Hematopoietic multipotent progenitor cell treated with erythropoietin and hydrocortisone succinate and interleukin-3 and kit ligand, for 6 days (in vitro differentiated cells): ENCODE data around the gene ITIH6.
A peak's percentile ranks its signal among the peaks of the same experiment; 100 is the strongest.
"Not testable (repeated sequence)": the region's sequence is repeated elsewhere in the genome, so short reads cannot be mapped to it uniquely, and the experiment has no call there.

Experiments
- DNase-seq: peaks from one replicate; pipeline ENCODE4 v3.0.0-alpha.2; 2015

ITIH6 gene

DNA sequence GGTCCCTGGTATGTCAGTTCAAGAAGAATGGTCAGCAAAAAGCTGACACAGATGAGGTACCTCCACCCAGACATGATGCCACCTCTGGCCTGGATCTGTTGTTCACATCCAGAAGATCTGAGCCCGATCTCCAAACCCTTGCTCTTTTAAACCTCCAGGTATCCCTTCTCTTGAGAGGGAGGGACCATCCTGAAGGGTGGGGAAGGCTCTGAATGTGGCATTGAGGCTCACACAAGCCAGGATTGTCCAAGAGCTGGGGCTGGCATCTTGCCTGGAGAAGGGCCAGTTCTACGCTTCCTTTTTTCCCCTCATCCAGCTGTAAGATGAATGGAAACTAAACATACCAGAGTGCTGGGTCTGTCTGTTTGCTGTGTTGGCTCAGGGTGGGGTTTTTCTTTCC is at the start of gene ITIH6:
ITIH6 (minus strand) TSS at position 119 of the 400 bp plus-strand sequence; CDS start at position 74, 45 bp downstream.
- no peak for DNase-seq

- not testable (repeated sequence) for DNase-seq
Measured at GRCh38 chrX:54847700-54848099, 49.6 kb upstream of the ITIH6 start.

GRCh38 chrX:54843050-54843449 is 45.0 kb upstream of the ITIH6 start:
- no peak for DNase-seq

- no peak for DNase-seq
Measured at GRCh38 chrX:54842607-54843006, 44.6 kb upstream of the ITIH6 start.

GRCh38 chrX:54841184-54841874 is 43.3 kb upstream of the ITIH6 start:
- DNase-seq: not testable (repeated sequence)

DNA sequence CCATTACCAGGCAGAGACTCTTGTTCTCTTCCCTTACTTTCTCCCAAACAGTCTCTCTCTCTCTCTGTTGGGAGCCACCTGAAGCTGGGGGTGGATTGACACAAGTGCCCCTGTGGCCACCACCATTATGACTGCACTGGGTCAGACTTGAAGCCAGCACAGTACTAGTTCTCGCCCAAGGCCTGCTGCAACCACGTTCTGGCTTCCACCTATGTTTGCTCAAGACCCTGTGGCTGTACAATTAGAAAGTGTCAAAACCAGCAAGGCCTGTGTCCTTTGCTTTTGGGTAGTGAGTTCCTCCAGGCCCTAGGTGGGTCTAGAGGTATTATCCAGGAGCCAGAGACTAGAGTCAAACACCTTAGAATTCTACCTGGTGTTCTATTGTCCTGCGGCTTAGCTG is 40.5 kb upstream of the ITIH6 start:
- no peak for DNase-seq

DNA sequence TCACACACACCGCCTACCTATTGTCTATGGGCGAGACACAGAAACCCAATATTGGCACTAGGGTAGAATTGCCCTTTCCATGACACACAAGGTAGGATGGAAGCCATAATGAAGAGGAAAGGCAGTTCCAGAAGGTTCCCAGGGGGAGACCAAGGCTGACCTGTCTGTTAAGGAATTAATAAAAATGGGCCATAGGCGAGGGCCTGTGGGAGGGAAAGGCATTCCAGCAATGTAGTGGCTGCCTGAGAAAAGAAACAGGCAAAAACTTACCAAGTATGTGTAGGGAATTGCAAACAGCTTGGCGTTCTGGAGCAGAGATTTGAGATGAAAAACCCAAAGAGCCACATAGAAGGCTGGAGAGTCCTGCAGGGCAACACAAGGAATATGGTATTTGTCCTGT is 28.5 kb upstream of the ITIH6 start:
- no peak for DNase-seq

DNA sequence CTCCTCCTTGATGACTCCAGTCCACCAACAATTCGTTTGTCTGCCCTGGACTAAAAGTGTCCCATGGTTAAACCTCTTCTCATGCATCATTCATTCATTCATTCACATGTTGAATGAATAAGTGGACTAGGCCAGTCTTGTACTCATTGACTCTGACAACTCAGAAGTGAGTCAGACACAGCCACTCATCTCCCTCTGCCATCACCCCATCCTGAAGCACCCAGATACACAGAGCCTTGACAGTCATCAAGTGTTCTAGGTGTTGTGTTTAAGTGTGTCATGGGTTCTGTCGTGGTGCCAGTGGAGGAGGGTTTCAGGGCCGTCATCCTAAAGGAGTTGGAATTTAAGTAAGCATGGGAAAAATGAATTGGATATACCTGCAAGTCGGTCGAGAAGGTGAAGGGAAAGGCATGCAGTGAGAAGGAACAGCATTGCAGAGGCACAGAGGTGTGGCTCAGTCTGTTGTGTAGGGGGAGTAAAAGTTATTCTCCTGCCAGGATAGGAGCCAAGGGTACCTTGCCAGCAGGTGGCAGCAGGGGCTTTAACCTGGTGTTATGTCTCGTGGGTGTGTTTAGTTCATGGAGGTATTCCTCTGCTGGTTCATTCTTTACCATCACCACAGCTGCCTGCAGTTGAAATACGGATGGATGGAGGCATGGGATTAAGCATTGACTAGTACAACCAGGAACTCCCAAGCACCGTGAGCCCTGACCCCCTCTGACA is 27.8 kb upstream of the ITIH6 start:
- no peak for DNase-seq

GRCh38 chrX:54824722-54825121 is 26.7 kb upstream of the ITIH6 start:
- no peak for DNase-seq

- no peak for DNase-seq
Measured at GRCh38 chrX:54824195-54824594, 26.1 kb upstream of the ITIH6 start.

GRCh38 chrX:54821310-54821709 is 23.3 kb upstream of the ITIH6 start:
- no peak for DNase-seq

- no peak for DNase-seq
Measured at GRCh38 chrX:54820737-54821136, 22.7 kb upstream of the ITIH6 start.

GRCh38 chrX:54819201-54819600 is 21.1 kb upstream of the ITIH6 start:
- no peak for DNase-seq

- no peak for DNase-seq
Measured at GRCh38 chrX:54818221-54818620, 20.2 kb upstream of the ITIH6 start.

- DNase-seq: no peak
Measured at GRCh38 chrX:54817220-54817820, 19.3 kb upstream of the ITIH6 start.

DNA sequence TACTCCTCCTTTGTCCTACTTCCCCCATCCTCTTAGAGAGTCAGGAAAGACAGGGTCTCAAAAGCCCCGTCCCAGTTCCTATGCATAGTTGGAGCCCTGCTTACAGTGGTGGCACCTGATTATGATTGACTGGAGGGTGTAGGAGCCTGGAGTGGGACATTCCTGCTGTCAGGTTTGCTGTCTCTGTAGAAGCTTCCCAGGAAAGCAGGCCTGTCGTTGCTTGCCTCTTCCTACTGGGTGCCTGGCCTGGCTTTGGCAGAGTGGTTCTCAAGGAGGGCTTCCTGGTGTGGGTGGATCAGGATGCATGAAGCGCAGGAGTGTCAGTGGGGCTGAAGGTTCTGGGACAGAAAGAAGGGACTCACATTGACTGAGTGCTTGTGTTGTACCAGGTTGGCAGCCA is 14.3 kb upstream of the ITIH6 start:
- DNase-seq: no peak

GRCh38 chrX:54811301-54811885 is 13.3 kb upstream of the ITIH6 start:
- no peak for DNase-seq

DNA sequence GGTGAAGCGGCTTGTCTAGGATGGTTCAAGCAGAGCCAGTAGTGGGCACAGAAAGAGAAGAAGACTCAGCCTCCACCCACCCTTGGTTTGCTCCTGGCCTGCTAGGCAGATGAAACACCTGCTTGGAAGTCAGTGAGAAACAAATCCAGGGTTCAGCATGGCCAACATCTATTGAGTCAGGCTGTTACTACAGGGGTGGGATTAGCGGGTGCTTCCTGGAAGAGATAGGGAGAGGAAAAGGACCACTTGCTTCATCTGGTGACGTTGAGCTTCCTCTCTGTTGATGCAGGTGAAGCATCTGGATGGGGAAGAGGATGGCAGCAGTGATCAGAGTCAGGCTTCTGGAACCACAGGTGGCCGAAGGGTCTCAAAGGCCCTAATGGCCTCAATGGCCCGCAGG is 12.5 kb upstream of the ITIH6 start:
- no peak for DNase-seq

DNA sequence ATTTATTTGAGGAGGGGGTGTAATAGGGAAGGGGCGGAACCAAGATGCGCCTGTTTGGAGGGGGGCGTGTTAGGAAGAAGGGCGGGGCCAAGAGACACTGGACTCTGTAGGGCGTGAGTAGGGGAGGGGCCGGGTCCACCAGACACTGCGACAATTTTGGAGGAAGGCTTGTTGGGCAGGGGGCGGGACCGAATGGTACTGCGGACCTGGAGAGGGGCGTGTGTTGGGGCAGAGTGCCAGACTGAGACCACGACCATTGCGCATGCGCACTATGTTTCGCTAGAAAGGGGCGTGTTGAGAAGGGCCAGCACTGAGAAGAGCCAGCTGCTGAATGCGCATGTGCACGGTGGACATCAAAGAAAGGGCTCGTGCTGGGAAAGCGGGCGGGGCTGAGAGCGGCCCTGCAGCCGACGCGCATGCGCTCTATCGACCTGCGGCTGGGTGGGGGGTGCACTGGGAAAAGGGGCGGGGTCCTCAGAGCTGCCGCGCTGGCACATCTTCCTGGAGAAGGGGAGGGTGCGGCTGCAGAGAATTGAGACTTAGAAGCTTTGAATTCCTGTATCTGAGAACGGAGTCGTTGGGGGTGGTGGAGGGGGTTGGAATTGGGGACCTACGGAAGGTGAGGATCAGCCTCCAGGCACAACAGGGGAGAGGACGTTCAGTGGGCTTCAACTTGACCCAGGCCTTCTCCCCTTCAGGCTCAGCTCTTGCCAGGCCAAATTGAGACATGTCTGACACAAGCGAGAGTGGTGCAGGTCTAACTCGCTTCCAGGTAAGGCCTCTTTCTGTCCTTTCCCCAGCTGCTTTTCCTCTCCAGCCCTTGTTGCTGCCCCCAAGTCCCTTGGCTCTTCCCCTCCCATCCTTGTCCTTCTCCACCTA is 10.8 kb upstream of the ITIH6 start:
- DNase-seq: peak; percentile 95

GRCh38 chrX:54808109-54808604 is 10.1 kb upstream of the ITIH6 start:
- DNase-seq: peak; percentile 58

- peak; percentile 32 for DNase-seq
Measured at GRCh38 chrX:54807524-54808108, 9.6 kb upstream of the ITIH6 start, which contains the start of gene MAGED2. TSS of gene MAGED2 (plus strand) at chrX:54807745. CDS start at chrX:54809332, 1,587 bp downstream.

DNA sequence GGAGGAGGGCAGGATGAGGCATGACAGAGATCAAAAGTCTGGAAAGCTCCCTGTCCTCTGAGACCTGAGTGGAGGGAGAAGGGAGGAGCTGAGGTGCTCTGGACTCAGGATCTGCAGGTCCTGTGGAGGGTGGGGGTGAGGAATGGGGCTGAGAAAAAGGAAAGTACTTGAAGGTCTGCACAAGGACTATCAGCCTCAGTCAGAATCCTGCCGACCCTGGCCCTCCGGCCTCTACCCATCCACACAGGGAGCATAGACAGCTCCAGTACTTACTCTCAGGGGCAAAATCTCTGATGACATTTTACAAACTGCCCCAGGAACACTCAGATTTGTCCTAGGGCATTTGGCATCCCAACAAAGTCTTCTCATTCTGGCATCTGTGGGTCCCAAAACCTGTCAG is 991 bp upstream of the ITIH6 start:
- DNase-seq: no peak
